HG02840 (cell line): ENCODE results near the gene GAGE13.
"Not testable (repeated sequence)": the region's sequence is repeated elsewhere in the genome, so short reads cannot be mapped to it uniquely, and the experiment has no call there.

ENCODE experiments used
- ATAC-seq: cut with Tn5 transposase; IDR thresholded peaks from one replicate; pipeline ENCODE4 v1.9.1; 2021; ENCODE audit warnings: mild to moderate bottlenecking, moderate library complexity, moderate number of reproducible peaks; ENCODE audit not compliant: unreplicated experiment, low FRiP score

GAGE13 gene

GRCh38 chrX:49331282-49331681 lies at the start of gene GAGE13:
TSS of gene GAGE13 (plus strand) at chrX:49331582. CDS start at chrX:49332738, 1,156 bp downstream.
- ATAC-seq, result not testable (repeated sequence)

GRCh38 chrX:49282647-49283011 lies 48.8 kb upstream of the GAGE13 start:
- ATAC-seq, result no peak

GRCh38 chrX:49284212-49284611 lies 47.2 kb upstream of the GAGE13 start:
- no peak for ATAC-seq

GRCh38 chrX:49286136-49286535 lies 45.2 kb upstream of the GAGE13 start:
- ATAC-seq, result no peak

GRCh38 chrX:49286581-49286980 lies 44.8 kb upstream of the GAGE13 start:
- no peak for ATAC-seq

GRCh38 chrX:49287665-49288064 lies 43.7 kb upstream of the GAGE13 start:
- no peak for ATAC-seq

GRCh38 chrX:49290215-49290614 lies 41.2 kb upstream of the GAGE13 start:
- ATAC-seq, result no peak

GRCh38 chrX:49291615-49292337 lies 39.6 kb upstream of the GAGE13 start:
- no peak for ATAC-seq

- ATAC-seq, result no peak
Measured at GRCh38 chrX:49292400-49293362, 38.7 kb upstream of the GAGE13 start.

GRCh38 chrX:49299293-49299692 lies 32.1 kb upstream of the GAGE13 start:
- ATAC-seq, result not testable (repeated sequence)

GRCh38 chrX:49300703-49301102 lies 30.7 kb upstream of the GAGE13 start:
- ATAC-seq, result no peak

- ATAC-seq, result no peak
Measured at GRCh38 chrX:49303346-49303745, 28.0 kb upstream of the GAGE13 start, which contains the start of gene GAGE10. TSS of gene GAGE10 (plus strand) at chrX:49303646. CDS start at chrX:49304860, 1,214 bp downstream.

- not testable (repeated sequence) for ATAC-seq
Measured at GRCh38 chrX:49307775-49308174, 23.6 kb upstream of the GAGE13 start.

GRCh38 chrX:49308604-49309269 lies 22.6 kb upstream of the GAGE13 start:
- ATAC-seq, result no peak

- no peak for ATAC-seq
Measured at GRCh38 chrX:49309401-49309981, 21.9 kb upstream of the GAGE13 start.

- ATAC-seq, result no peak
Measured at GRCh38 chrX:49310371-49310770, 21.0 kb upstream of the GAGE13 start.

GRCh38 chrX:49312176-49312575 lies 19.2 kb upstream of the GAGE13 start:
- no peak for ATAC-seq

- ATAC-seq, result no peak
Measured at GRCh38 chrX:49316085-49316484, 15.3 kb upstream of the GAGE13 start.

- ATAC-seq, result not testable (repeated sequence)
Measured at GRCh38 chrX:49321737-49322136, 9.6 kb upstream of the GAGE13 start, which contains the start of gene GAGE12J. TSS of gene GAGE12J (plus strand) at chrX:49322037. CDS start at chrX:49323194, 1,157 bp downstream.

GRCh38 chrX:49322266-49322665 lies 9.1 kb upstream of the GAGE13 start:
- not testable (repeated sequence) for ATAC-seq
